ENCODE data around the gene S100A2.
"Not testable (repeated sequence)": the region's sequence is repeated elsewhere in the genome, so short reads cannot be mapped to it uniquely, and the experiment has no call there.

S100A2 gene

DNA sequence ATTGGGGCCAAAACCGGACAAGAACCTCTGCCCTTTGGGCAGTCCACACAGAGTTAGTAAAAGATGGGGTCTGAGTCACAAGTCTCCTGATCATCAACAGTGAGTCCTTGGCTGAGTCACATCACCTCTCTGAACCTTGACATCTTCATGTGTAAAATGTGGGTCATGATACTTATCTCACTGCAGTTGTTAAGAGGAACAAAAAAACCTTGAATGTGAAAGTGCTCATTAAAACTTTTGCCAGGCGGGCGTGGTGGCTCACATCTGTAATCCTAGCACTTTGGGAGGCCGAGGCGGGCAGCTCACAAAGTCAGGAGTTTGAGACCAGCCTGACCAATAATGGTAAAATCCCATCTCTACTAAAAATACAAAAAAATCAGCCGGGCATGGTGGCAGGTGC, 31.6 kb upstream of the S100A2 start:
- Histone ChIP-seq H3F3A (ENCODE audit: control insufficient read depth, insufficient read depth) (0 out of 2 replicates have a peak, but pooled peaks cover 3% of the 10 kb centered on the region), H3K27me3 (ENCODE audit: control insufficient read depth, low read length) (no peaks in the 10 kb centered on the region), H3K9me3 (ENCODE audit: control insufficient read depth, insufficient read depth, low read length) (no peaks in the 10 kb centered on the region), H3K27ac (ENCODE audit: low read depth, low read length) (no peak overlapping the region), H3K4me3 (ENCODE audit: low read length) (no peak overlapping the region), H3K36me3 (ENCODE audit: control insufficient read depth, low read length) (no peaks in the 10 kb centered on the region), H3K4me2 (ENCODE audit: low read length) (no peak overlapping the region), H3K79me2 (ENCODE audit: control insufficient read depth, low read length) (no peaks in the 10 kb centered on the region), H4K20me1 (ENCODE audit: control insufficient read depth, insufficient read depth, low read depth, low read length) (no peaks in the 10 kb centered on the region), H3K9me2 (replicated peaks; ENCODE audit: control insufficient read depth, low read length) (no peaks in the 10 kb centered on the region), H3K4me1 (ENCODE audit: control insufficient read depth, low read length) (peaks cover 26% of the 10 kb centered on the region)
- TF ChIP-seq, protein P1, sequence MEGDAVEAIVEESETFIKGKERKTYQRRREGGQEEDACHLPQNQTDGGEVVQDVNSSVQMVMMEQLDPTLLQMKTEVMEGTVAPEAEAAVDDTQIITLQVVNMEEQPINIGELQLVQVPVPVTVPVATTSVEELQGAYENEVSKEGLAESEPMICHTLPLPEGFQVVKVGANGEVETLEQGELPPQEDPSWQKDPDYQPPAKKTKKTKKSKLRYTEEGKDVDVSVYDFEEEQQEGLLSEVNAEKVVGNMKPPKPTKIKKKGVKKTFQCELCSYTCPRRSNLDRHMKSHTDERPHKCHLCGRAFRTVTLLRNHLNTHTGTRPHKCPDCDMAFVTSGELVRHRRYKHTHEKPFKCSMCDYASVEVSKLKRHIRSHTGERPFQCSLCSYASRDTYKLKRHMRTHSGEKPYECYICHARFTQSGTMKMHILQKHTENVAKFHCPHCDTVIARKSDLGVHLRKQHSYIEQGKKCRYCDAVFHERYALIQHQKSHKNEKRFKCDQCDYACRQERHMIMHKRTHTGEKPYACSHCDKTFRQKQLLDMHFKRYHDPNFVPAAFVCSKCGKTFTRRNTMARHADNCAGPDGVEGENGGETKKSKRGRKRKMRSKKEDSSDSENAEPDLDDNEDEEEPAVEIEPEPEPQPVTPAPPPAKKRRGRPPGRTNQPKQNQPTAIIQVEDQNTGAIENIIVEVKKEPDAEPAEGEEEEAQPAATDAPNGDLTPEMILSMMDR (IDR thresholded peaks at IDR 0.05; ENCODE audit: low read depth, low read length, poor library complexity, severe bottlenecking) = no peak
- no peak for TF ChIP-seq EZH2phosphoT487 (IDR thresholded peaks at IDR 0.05; ENCODE audit: borderline replicate concordance, low read length)

DNA sequence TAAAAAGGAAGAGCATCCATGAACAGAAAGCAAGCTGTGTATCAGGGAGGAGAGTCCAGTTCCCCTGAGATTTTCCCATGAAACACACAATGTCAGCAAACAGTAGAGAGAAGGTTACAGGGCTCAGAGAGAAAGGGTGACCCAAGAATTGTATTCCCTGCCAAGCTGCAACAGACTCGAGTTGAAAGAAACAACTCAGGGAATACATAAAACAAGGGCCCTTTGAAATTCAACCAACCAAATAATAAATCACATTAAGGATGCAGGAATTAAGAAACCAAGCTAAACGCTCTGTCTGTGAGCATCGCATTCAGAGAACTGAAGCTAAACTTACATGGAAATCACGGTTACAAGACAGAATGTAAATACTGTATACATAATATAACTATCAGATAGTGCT, 27.1 kb upstream of the S100A2 start:
- Histone ChIP-seq H3K9me3 (ENCODE audit: control insufficient read depth, insufficient read depth, low read length) (no peaks in the 10 kb centered on the region), H3K4me2 (ENCODE audit: low read length) (no peak overlapping the region), H3K27me3 (ENCODE audit: control insufficient read depth, low read length) (no peaks in the 10 kb centered on the region), H4K20me1 (ENCODE audit: control insufficient read depth, insufficient read depth, low read depth, low read length) (no peaks in the 10 kb centered on the region), H3K79me2 (ENCODE audit: control insufficient read depth, low read length) (no peaks in the 10 kb centered on the region), H3K9me2 (replicated peaks; ENCODE audit: control insufficient read depth, low read length) (no peaks in the 10 kb centered on the region), H3K4me3 (ENCODE audit: low read length) (no peak overlapping the region), H3K36me3 (ENCODE audit: control insufficient read depth, low read length) (no peaks in the 10 kb centered on the region), H3K27ac (ENCODE audit: low read depth, low read length) (no peak overlapping the region), H3K4me1 (ENCODE audit: control insufficient read depth, low read length) (peaks cover 5% of the 10 kb centered on the region), H3F3A (ENCODE audit: control insufficient read depth, insufficient read depth) (no peaks in the 10 kb centered on the region)
- TF ChIP-seq, protein P1 (IDR thresholded peaks at IDR 0.05; ENCODE audit: low read depth, low read length, poor library complexity, severe bottlenecking) = no peak
- TF ChIP-seq EZH2phosphoT487 (IDR thresholded peaks at IDR 0.05; ENCODE audit: borderline replicate concordance, low read length) = no peak

DNA sequence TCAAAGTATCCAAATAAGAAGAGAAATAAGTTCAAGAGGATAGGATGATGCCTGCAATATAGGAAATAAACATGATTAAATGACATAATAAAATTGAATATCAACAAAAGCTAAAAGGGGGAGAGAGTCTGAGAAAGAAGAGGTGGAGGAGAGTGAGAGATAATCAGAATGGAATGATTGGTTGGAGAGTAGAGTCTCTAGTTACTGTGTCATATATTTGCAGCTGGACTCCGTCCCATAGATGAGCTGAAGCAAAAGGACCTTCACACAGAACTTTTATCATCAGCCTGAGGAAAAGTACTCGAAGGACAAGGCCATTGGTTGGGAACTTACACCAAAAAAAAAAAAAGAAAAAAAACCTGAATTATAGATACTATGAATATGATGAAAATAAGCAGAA, 22.8 kb upstream of the S100A2 start:
- no peak overlapping the region for H3K4me3 ChIP-seq (ENCODE audit: low read length)
- no peak overlapping the region for H3K4me2 ChIP-seq (ENCODE audit: low read length)
- H4K20me1 ChIP-seq (ENCODE audit: control insufficient read depth, insufficient read depth, low read depth, low read length) = no peaks in the 10 kb centered on the region
- H3K9me3 ChIP-seq (ENCODE audit: control insufficient read depth, insufficient read depth, low read length) = no peaks in the 10 kb centered on the region
- H3K79me2 ChIP-seq (ENCODE audit: control insufficient read depth, low read length) = no peaks in the 10 kb centered on the region
- H3K4me1 ChIP-seq (ENCODE audit: control insufficient read depth, low read length) = peaks cover 6% of the 10 kb centered on the region
- H3K9me2 ChIP-seq (replicated peaks; ENCODE audit: control insufficient read depth, low read length) = no peaks in the 10 kb centered on the region
- H3K27ac ChIP-seq (ENCODE audit: low read depth, low read length) = no peak overlapping the region
- H3K36me3 ChIP-seq (ENCODE audit: control insufficient read depth, low read length) = no peaks in the 10 kb centered on the region
- TF ChIP-seq EZH2phosphoT487 (IDR thresholded peaks at IDR 0.05; ENCODE audit: borderline replicate concordance, low read length) = no peak
- no peaks in the 10 kb centered on the region; the same call in none of the 2 replicates for H3K27me3 ChIP-seq (ENCODE audit: control insufficient read depth, low read length)
- no peaks in the 10 kb centered on the region for H3F3A ChIP-seq (ENCODE audit: control insufficient read depth, insufficient read depth)

DNA sequence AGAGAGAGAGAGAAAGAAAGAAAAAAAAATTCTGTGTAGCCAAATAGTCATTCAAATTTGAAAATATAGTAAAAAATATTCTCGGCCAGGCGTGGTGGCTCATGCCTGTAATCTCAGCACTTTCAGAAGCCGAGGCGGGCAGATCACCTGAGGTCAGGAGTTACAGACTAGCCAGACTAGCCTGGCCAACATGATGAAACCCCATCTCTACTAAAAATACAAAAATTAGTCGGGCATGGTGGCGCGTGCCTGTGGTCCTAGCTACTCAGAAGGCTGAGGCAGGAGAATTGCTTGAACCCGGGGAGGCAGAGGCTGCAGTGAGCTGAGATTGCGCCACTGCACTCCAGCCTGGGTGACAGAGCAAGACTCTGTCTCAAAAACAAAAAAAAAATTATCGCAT, 22.4 kb upstream of the S100A2 start:
- H3K9me3 ChIP-seq (ENCODE audit: control insufficient read depth, insufficient read depth, low read length); H3K9me2 ChIP-seq (replicated peaks; ENCODE audit: control insufficient read depth, low read length); H3K4me1 ChIP-seq (ENCODE audit: control insufficient read depth, low read length); H3K27ac ChIP-seq (ENCODE audit: low read depth, low read length); H3K4me2 ChIP-seq (ENCODE audit: low read length); H3K79me2 ChIP-seq (ENCODE audit: control insufficient read depth, low read length); H3F3A ChIP-seq (ENCODE audit: control insufficient read depth, insufficient read depth); H3K27me3 ChIP-seq (ENCODE audit: control insufficient read depth, low read length); H4K20me1 ChIP-seq (ENCODE audit: control insufficient read depth, insufficient read depth, low read depth, low read length); H3K36me3 ChIP-seq (ENCODE audit: control insufficient read depth, low read length); H3K4me3 ChIP-seq (ENCODE audit: low read length): not testable (repeated sequence)

Measured in DOHH2 (cell line).